Measurements from ENCODE around the gene LRMDA.

DNA sequence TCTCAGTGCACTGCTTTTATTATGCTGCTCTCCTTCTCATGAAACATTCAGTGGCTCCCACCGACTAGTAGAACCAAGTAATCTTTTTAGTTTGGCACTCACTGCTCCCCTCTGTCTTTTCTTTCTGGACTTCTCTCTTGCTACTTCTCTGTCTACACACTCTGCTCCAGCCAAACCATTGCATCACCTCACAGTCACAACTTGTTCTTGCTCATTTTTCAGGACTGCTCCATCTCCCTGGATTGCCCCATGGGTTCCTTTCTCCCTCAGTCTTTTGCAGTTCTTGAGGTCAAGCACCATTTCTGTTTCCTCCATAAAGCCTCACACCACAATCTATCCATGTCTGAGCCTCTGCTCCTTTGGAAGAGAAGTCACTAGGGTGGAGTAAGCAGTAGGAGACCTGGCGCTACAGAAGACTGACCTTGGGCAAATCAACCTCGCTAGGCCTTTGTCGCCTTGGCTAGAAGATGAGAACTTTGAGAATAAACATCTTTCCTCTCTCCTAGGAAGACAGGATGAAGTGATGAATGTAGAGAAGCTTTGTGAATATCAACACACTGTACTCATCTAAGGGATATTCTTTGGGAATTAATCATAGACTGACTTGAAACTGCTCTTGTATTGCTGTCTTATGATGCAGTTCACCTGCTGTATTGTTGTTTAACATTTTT lies 186.2 kb downstream of the LRMDA start:
- TF ChIP-seq, protein P1, sequence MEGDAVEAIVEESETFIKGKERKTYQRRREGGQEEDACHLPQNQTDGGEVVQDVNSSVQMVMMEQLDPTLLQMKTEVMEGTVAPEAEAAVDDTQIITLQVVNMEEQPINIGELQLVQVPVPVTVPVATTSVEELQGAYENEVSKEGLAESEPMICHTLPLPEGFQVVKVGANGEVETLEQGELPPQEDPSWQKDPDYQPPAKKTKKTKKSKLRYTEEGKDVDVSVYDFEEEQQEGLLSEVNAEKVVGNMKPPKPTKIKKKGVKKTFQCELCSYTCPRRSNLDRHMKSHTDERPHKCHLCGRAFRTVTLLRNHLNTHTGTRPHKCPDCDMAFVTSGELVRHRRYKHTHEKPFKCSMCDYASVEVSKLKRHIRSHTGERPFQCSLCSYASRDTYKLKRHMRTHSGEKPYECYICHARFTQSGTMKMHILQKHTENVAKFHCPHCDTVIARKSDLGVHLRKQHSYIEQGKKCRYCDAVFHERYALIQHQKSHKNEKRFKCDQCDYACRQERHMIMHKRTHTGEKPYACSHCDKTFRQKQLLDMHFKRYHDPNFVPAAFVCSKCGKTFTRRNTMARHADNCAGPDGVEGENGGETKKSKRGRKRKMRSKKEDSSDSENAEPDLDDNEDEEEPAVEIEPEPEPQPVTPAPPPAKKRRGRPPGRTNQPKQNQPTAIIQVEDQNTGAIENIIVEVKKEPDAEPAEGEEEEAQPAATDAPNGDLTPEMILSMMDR (IDR thresholded peaks at IDR 0.05) = no peak
- TF ChIP-seq POLR2A (IDR thresholded peaks at IDR 0.05; ENCODE audit: low read length) (no peak), CBX2 (IDR thresholded peaks at IDR 0.05; ENCODE audit: borderline replicate concordance, low read depth) (no peak)
- TF ChIP-seq, protein P2, sequence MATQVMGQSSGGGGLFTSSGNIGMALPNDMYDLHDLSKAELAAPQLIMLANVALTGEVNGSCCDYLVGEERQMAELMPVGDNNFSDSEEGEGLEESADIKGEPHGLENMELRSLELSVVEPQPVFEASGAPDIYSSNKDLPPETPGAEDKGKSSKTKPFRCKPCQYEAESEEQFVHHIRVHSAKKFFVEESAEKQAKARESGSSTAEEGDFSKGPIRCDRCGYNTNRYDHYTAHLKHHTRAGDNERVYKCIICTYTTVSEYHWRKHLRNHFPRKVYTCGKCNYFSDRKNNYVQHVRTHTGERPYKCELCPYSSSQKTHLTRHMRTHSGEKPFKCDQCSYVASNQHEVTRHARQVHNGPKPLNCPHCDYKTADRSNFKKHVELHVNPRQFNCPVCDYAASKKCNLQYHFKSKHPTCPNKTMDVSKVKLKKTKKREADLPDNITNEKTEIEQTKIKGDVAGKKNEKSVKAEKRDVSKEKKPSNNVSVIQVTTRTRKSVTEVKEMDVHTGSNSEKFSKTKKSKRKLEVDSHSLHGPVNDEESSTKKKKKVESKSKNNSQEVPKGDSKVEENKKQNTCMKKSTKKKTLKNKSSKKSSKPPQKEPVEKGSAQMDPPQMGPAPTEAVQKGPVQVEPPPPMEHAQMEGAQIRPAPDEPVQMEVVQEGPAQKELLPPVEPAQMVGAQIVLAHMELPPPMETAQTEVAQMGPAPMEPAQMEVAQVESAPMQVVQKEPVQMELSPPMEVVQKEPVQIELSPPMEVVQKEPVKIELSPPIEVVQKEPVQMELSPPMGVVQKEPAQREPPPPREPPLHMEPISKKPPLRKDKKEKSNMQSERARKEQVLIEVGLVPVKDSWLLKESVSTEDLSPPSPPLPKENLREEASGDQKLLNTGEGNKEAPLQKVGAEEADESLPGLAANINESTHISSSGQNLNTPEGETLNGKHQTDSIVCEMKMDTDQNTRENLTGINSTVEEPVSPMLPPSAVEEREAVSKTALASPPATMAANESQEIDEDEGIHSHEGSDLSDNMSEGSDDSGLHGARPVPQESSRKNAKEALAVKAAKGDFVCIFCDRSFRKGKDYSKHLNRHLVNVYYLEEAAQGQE (IDR thresholded peaks at IDR 0.05) = no peak

Data from A549 (cell line).